GM19463 (cell line): ENCODE measurements around the gene CBX1.
A peak's percentile ranks its signal among the peaks of the same experiment; 100 is the strongest.
"Not testable (repeated sequence)": the region's sequence is repeated elsewhere in the genome, so short reads cannot be mapped to it uniquely, and the experiment has no call there.

ENCODE experiments used
- ATAC-seq: cut with Tn5 transposase; IDR thresholded peaks from one replicate; pipeline ENCODE4 v1.9.1; 2021; ENCODE audit warnings: mild to moderate bottlenecking, moderate library complexity; ENCODE audit not compliant: unreplicated experiment

CBX1 gene

DNA sequence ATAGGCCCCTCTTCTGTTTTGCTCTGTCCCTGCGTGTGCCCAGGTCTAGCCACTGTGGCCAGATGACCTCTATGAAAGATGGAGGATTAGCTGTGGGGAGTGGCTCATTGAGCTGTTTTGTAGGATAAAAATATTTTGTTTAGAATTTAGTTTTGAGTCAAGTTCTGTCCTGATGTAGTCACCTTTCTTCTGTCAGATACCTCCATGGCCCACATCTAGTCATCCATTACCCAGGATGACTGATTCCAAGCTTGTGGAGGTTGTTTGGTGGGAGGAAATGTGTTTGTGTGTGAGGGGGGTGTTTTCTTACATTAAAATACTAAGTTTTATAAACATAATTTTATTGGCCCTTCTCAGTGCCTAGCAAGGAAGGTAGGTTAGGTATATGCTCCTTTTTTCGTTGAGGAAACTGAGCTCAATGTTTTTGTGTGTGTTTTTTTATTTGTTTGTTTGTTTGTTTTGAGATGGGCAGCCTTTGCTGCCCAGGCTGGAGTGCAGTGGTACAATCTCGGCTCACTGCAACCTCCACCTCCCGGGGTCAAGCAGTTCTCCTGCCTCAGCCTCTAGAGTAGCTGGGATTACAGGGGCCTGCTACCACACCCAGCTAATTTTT lies 22.6 kb upstream of the CBX1 start:
- no peak for ATAC-seq

DNA sequence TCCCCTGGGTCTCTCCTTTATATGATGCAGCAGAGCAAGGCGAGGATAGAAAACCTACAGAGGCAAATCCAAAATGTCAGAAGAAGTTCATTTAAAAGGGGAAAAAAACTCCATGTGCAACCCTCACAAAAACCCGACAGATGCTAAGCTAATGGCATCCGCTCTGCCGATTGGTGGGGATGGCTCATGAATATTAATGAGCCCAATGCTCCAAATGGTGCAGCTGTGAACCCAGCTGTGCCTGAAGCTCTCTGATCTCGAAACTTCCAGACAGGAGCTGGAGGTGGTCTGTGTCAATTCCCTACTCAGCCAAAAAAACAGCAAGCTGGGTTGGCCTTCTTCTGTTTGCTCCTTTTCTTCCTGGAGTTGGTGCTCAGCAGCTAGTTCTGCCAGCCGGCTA lies 21.8 kb upstream of the CBX1 start:
- no peak for ATAC-seq

DNA sequence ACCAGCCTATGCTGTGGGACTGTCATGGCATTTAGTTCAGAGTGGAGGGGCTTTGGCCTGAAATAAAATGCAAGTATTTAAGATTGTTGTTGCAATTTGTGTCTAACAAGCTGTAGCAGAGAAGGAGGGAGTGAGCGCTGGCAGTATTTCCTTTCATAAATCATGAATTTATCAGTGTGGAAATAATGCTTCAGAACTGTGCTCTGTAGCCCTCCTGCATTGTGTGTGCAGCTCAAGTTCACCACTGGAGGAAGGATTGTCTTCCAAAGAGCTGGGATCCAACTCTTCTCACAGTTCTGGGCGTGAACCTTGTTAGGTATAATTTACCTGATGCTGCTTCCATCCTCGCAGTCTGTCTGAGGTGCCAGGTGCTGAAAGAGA lies 21.4 kb upstream of the CBX1 start:
- no peak for ATAC-seq

DNA sequence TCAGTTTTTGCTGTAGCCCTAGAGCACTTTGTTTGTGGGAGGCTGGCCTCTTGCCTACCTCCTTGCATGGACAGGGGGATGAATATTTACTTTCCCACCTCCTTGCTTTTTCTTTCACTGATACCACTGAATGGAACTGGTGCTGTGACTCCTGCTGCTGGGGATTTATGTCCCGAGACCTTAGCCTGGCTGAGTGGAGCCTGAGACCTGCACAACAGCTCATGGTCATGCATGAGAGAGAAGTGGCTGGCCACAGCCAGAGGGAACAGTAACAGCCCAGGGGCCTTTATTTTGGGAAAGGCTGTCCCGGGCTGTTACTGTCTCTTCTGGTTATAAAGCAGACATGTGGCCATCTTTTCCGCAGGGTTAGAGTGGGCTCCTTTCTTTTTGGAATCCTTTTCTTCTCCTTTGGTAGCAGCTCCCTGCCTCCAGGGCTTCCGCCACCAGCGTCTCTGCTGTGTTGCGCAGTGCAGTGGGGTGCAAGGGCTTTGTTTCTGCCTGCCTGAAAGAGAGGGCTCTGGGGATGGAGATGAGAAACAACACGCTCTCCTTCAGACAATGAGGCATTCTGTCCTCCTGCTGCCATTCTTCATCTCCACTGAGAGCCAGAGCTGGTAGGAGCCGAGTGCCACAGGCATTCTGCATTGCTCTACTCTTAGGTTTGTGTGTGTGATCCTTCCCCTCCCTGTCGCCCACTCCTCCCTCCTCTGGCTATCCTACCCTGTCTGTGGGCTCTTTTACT lies 20.8 kb upstream of the CBX1 start:
- ATAC-seq: no peak

DNA sequence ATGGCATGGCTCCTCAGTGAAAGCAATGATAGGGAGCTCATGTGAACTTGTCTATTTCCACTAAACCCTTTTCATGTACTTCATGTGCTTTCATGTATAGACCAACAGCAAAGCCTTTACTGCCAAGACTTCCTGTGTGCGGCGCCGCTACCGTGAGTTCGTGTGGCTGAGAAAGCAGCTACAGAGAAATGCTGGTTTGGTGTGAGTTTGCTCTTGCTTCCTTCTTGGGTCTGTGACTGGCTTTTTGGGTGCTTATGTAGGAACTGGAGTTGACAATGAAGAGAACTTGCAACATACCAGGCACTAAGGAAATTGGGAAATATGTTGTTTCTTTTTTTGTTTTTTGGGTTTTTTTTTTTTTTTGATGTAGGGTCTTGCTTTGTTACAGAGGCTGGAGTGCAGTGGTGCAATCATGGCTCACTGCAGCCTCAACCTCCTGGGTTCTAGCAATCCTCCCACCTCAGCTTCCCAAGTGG lies 12.0 kb upstream of the CBX1 start:
- ATAC-seq: no peak

DNA sequence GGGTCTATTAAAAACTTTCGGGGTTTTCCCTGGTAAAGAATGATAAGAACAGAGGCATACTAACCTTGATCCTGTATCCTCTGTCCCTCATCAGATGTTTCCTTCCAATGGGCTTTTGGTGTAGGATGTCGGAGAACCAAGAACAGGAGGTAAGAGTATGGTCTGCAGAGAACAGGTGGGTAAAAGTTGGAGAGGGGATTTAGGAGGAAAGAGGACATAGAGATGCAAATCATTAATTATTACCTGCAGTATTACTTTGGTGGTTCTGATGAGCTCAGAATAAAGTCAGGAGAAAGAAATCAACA lies 10.6 kb upstream of the CBX1 start:
- no peak for ATAC-seq

DNA sequence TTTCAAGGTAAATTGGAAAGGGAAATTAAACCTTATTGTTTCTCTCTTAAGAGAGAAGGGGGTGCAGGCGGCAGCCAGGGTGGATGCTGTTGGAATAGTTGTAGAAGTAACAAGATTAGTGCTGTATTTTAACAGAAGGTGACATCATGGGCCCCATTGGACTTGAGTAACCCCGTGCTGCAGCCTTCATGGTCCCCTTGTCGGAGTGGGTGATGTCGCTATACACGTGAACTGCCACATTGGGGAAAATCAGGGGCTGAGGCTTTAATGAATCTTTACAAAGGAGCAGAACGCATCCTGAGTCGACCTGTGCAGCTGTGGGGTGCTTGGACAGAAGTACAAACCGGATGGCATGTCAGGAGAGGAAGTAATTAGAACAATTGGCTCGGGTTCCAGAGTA lies 9.5 kb upstream of the CBX1 start:
- ATAC-seq: no peak

DNA sequence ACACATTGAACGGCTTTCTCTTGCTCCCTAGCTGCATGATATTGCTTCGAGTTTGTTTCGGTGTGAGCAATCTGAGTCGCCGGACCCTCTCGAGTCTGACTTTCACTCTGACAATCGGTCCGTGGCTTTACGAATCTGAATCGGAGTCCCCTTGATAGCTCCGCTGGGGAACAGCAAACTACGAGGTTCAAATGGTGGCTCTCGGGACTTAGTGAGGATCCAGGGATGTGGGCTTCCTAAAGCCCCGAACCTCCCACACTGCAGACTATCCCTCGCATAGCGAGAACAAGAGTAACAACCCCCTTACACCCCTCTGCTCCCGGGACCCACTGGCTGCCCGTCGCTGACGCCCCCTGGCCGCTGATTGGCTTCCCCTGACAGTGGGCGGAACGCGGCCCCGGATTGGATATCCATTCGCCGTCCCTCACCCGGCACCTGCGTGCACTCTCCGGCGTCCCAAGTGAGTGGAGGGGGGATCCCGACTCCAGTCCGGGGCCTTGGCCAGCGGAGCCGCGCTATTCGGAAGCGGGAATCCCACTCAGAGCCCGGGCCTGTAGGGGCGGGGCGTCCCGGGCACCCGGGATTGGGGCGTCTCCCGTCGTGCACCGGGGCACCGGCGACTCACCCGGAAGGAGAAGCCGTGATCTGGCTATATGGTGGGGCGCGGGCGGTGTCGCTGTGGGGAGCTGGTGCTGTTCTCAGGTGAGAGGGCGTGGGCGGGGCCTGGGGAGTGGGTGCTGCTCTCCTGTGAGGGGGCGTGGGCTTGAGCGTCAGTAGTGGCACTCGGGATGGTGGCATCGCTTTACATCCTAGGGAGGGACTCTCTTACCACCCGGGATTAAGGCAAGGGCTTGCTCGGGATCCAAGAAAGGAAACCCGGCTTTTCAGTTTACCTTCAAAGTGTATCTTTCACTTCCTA lies 6.1 kb upstream of the CBX1 start, which contains the start of gene SNX11:
TSS of gene SNX11 (plus strand) at position 630 of the 919 bp plus-strand sequence. CDS start 4,278 bp downstream, outside the sequence.
- ATAC-seq: peak; percentile 84

DNA sequence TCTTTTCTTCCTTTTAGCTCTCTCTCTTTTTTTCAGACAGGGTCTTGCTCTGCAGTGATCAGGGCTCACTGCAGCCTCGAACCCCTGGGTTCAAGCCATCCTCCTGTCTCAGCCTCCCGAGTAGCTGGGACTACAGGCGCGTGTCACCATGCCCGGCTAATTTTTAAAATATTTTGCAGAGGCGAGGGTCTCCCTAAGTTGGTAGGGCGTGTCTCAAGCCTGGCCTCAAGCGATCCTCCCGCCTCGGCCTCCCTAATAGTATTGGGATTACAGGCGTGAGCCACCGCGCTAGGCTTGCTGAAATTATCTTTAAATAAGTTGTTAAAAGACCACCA lies 5.5 kb upstream of the CBX1 start:
- no peak for ATAC-seq

DNA sequence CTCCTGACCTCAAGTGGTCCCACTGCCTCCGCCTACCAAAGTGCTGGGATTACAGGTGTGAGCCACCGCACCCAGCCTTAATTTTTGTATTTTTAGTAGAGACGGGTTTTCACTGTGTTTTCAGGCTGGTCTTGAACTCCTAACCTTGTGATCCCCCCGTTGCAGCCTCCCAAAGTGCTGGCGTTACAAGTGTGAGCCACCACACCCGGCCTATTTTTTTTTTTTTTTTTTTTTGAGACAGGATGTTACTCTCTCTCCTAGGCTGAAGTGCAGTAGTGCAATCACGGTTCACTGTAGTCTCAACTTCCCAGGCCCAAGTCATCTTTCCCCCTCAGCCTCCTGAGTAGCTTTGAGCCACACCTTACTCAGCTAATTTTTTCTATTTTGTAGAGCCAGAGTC lies 3.2 kb upstream of the CBX1 start:
- ATAC-seq: no peak

DNA sequence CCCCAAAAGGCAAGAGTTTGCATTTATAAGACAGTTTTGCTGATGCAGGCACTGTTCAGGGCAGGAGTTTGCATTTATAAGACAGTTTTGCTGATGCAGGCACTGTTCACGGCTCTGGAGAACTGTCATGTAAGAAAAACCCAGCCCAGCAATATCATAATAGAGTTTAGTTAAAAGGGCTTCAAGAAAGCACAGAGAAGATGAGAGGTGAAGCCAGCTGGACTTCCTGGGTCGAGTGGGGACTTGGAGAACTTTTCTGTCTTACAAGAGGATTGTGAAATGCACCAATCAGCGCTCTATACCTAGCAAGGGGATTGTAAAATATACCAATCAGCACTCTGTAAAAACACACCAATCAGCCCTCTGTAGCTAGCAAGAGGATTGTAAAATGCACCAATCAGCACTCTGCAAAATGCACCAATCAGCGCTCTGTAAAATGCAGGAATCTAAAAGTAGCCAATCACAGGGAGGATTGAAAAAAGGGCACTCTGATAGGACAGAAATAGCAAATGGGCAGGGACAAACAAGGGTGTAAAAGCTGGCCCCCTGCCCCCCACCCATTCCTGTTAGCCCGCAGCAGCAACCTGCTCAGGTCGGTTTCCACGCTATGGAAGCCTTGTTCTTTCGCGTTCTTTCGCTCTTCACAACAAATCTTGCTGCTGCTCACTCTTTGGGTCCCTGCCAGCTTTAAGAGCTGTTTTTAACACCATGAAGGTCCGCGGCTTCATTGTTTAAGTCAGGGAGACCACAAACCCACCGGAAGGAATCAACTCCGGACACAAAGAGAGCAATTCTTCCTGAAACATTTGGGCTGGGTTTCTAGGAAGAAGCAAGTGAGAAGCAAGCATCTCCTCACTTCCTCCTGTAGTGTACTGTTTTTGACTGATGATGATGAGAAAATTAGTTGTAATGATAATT lies 1.8 kb upstream of the CBX1 start:
- ATAC-seq: no peak

DNA sequence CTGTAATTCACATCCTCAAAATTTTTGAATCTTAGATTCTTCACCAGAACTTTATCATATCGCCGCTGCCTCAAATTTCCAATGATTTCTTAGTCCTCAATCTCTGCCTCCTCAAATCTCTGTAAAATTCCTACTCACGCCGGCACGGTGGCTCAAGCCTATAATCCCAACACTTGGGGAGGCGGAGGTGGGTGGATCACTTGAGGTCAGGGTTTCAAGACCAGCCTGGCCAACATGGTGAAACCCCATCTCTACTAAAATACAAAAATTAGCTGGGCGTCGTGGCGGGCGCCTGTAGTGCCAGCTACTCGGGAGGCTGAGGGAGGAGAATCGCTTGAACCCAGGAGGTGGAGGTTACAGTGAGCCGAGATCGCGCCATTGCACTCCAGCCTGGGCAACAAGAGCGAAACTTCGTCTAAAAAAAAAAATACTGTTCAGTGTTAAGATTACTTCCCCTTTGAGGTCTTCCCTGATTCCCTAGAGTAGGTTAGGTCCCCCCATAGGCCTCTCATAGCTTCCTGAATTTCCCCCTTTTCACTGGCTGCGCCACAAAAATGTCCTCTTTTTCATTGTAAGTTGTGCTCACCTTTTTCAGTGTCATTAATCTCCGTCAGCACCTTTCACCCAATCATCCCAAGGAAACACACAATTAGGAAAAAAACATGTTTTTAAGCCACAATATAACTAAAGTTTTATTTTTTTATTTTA lies 919 bp upstream of the CBX1 start:
- no peak for ATAC-seq

DNA sequence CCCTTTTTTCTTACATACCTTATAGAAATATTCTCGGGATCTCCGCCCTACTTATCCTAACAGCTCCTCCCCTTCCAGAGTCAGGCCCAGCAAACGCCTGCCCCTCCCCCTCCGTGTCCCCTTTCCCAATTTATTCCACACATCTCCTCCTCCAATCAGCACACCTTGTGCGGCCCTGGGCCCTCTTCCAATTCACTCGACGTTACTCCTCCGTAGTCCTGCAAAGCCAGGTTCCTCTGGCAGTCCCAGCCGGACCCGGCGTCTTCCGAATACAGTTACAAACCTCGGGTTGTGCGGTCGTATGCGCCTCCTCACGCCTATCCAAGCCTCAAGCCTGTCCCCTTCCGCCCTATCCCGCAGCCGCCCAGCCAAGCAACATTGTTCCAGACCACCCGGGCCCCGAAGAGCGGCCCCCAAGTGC lies 677 bp downstream of the CBX1 start:
- no peak for ATAC-seq

DNA sequence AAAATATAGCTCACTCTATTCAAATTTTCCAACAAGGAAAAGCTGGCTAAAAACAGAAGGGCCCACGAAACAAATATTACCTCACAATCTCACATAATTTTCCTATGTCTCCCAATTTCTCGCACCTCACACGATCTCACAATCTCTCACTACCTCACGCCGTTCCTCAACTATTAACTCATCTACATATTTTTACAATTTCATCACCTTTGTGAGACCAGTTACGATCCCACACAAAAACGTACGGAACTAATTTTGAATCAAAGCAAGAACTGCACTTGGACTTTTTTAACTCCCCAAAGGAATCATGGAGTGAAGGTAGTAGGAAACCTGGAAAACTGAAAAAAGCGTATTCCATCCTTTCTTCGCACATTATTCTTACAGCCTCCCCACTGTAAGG lies 1.1 kb downstream of the CBX1 start:
- ATAC-seq: no peak

DNA sequence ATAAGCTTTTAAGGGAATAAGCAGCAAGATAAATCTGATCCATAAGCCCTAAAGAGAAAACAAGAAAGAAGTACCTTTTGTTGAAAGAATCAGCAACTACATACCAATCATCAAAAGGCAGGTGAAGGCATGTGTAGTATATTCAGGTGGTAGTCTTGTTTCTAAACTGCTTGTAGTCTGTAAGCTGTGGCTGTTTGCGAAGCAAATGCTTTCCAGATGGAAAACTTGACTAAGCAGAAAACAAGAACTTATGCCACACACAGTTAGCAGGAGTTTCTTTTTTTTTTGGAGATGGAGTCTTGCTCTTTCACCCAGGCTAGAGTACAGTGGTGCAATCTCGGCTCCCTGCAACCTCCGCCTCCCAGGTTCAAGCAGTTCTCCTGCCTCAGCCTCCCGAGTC lies 5.7 kb downstream of the CBX1 start:
- ATAC-seq: no peak

DNA sequence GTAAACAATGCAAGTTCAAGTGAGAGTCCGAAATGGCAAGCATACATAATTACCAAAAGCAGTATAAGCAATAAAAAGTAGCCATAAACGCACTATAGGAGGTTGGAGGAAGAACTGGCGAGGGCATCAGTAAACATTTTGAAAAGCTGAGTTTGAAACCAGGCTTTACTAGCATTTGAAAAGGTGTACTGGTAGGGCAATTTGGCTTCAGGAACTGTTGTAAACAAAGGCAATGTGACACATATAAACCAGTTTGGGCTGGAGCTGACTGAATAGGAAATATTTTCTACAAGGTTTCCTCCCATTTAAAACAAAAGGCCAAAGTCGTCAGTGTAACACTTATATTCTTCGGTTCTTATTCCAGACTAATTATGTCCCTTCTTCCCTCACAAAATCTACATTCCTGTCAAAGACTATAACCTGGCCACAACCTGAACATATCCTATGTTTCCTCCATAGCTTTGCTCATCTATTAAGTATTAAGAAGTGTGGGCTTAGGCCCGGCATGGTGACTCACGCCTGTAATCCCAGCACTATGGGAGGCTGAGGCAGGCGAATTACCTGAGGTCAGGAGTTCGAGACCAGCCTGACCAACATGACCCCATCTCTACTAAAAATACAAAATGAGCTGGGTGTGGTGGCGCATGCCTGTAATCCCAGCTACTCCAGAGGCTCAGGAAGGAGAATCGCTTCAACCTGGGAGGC lies 7.8 kb downstream of the CBX1 start:
- no peak for ATAC-seq

DNA sequence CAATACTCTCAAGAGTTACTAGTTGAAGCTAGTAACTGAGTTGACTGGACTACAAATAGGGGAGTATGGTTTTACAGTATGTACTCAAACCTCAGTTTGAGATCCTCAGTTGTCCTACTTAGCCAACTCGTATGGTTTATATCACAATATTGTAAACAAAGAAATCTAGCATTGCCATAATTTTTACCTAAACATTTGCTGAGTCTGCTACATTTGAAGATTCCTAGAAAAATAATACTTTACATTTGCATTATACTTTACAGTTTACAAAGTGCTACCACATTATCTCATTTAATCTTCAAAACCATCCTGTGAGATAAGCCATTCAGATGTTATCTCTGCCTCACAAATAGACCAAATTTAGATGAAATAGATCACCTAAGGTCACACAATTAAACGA lies 16.3 kb downstream of the CBX1 start:
- no peak for ATAC-seq

DNA sequence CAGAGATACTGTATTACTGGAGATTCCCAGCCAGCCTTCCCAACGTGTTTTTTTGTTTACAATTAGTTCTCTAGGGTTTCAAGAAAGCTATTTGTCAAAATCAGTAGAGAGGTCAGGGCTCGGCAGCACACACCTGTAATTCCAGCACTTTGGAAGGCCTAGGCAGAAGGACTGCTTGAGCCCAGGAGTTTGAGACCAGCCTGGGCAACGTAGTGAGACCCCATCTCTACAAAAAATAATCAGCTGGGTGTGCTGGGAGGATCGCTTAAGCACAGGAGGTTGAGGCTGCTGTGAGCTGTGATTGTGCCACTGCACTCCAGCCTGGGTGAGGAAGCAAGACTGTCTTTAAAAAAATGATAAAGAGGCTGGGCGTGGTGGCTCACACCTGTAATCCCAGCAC lies 19.4 kb downstream of the CBX1 start:
- ATAC-seq: no peak

DNA sequence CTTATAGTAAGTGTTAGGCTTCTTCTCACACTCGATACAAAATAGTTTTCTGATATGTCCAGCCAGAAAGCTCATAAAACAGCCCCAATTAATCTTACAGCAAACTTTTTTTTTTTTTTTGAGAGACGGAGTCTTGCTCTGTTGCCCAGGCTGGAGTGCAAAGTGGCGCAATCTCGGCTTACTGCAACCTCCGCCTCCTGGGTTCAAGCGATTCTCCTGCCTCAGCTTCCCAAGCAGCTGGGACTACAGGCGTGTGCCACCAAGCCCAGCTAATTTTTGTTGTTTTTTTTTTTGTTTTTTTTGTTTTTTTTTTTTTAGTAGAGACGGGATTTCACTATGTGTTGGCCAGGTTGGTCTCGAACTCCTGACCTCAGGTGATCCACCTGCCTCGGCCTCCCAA lies 24.1 kb downstream of the CBX1 start:
- ATAC-seq: not testable (repeated sequence)
